Vagina (tissue), 2 donors: Measurements from ENCODE around the gene LSG1.

Experiments
- POLR2A ChIP-seq, 2 donors: fragments of 450-650 bp; IDR thresholded peaks; one replicate each; pipeline ENCODE4 v1.6.1; 2017; ENCODE audit warnings: antibody characterized with exemption in 2 of 2, mild to moderate bottlenecking in 2 of 2, moderate library complexity in 2 of 2
- POLR2AphosphoS5 ChIP-seq, 2 donors: sonication (generic); formaldehyde crosslinking; IDR thresholded peaks; one replicate each; pipeline ENCODE4 v1.9.0; 2017; ENCODE audit warnings: antibody characterized with exemption in 2 of 2, mild to moderate bottlenecking in 2 of 2, low read depth in 1 of 2; ENCODE audit not compliant: insufficient read depth in 1 of 2
- TF ChIP-seq, protein P1 (sequence below), 3 experiments: fragments of 450-650 bp in 2 of 3; fragments of 200-600 bp in 1 of 3; sonication (generic) in 1 of 3; IDR thresholded peaks; one replicate each; pipeline ENCODE4 v1.5.1; 2017 to 2019; ENCODE audit warnings: antibody characterized with exemption in 3 of 3, mild to moderate bottlenecking in 2 of 3, moderate library complexity in 2 of 3

DNA sequence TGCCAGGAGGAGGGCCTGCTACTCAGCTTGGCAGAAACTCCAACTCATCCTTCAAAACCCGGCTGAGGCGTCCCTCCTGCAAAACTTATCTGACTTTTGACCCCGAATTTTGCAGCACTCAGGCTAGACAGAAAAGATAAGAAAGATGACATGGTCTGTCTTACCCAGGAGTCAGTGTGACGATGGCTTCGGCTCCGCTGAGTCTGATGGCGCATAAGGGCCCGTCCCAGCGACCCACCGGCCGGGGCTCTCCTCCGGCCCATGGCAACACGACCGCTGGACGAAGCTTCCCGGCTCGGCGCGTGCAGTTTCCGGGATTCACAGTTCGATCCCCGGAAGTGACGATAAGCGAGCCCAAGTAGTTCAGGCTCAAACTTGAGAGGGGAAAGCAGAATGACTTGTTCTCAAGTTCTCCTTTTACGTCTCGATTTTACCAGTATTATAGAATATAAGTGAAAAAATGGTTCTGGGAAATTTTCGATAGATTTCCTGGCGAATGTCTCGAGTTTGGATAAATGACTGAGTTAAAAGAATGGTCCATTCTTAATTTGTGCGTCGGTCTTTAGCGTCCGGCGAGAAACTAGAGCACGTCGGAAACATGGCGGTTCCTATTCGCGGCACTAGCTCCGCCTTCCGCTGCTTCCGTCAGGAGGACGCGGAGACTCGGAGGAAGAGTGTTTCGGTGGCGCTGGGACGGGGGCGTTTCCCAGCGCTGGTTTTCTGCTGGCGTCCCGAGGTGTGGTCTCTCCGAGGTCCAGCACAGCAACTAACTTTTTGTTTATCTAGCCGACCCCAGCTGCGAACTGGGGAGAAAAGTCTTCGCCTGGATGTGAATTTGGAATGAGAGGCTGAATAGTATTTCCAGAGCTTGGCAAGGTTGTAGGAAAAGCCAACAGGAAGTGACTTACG lies at the start of gene LSG1:
- TF ChIP-seq POLR2A (IDR thresholded peaks at IDR 0.05): no peak
- TF ChIP-seq, protein P1, sequence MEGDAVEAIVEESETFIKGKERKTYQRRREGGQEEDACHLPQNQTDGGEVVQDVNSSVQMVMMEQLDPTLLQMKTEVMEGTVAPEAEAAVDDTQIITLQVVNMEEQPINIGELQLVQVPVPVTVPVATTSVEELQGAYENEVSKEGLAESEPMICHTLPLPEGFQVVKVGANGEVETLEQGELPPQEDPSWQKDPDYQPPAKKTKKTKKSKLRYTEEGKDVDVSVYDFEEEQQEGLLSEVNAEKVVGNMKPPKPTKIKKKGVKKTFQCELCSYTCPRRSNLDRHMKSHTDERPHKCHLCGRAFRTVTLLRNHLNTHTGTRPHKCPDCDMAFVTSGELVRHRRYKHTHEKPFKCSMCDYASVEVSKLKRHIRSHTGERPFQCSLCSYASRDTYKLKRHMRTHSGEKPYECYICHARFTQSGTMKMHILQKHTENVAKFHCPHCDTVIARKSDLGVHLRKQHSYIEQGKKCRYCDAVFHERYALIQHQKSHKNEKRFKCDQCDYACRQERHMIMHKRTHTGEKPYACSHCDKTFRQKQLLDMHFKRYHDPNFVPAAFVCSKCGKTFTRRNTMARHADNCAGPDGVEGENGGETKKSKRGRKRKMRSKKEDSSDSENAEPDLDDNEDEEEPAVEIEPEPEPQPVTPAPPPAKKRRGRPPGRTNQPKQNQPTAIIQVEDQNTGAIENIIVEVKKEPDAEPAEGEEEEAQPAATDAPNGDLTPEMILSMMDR (IDR thresholded peaks at IDR 0.05): peak in 1 of 3 experiments; percentile 18
- peak; percentile 86 to 99 for TF ChIP-seq POLR2AphosphoS5 (IDR thresholded peaks at IDR 0.05; ENCODE audit: insufficient read depth in 1 of 2, low read depth in 1 of 2)
